K562 (cell line): ENCODE data around the gene ALOX12. TPM values are rescaled to one million over a fixed set of nuclear protein-coding genes. Genes with fewer than 3 reads are reported as not detected.
A peak's percentile ranks its signal among the peaks of the same experiment; 100 is the strongest.

Experiments
- ARID3A ChIP-seq: IDR thresholded peaks from 2 replicates; pipeline ENCODE4 v1.6.1; 2012; ENCODE audit warnings: low read depth, low read length, improper control_type of control experiment, borderline replicate concordance
- ARNT ChIP-seq, 2 experiments: fragments of 450-650 bp; IDR thresholded peaks; 2 replicates each; pipeline ENCODE4 v1.6.1; 2016; ENCODE audit warnings: mild to moderate bottlenecking in 1 of 2
- CC2D1A ChIP-seq: fragments of 450-650 bp; IDR thresholded peaks from 2 replicates; pipeline ENCODE4 v1.6.1; 2017; ENCODE audit warnings: mild to moderate bottlenecking
- CTBP1 ChIP-seq: fragments of 450-650 bp; IDR thresholded peaks from 2 replicates; pipeline ENCODE4 v1.6.1; 2016; ENCODE audit warnings: borderline replicate concordance
- DEAF1 ChIP-seq: fragments of 450-650 bp; formaldehyde crosslinking; IDR thresholded peaks from 2 replicates; pipeline ENCODE4 v1.4.0; 2020; ENCODE audit warnings: mild to moderate bottlenecking, moderate library complexity
- HMBOX1 ChIP-seq: sonication (generic); IDR thresholded peaks from 2 replicates; pipeline ENCODE4 v1.6.1; 2016
- JUND ChIP-seq, 2 experiments: IDR thresholded peaks; 2 replicates in 1 of 2; 3 replicates in 1 of 2; pipeline ENCODE4 v1.6.1; 2011; ENCODE audit warnings: borderline replicate concordance in 2 of 2, low read depth in 2 of 2, low read length in 2 of 2, improper control_type of control experiment in 1 of 2, missing biosample characterization in 1 of 2, missing genetic modification characterization in 1 of 2, missing genetic modification reagents in 1 of 2
- KDM1A ChIP-seq, 2 experiments: fragments of 450-650 bp; IDR thresholded peaks; 2 replicates each; pipeline ENCODE4 v1.6.1; 2016; ENCODE audit warnings: mild to moderate bottlenecking in 2 of 2
- MCM2 ChIP-seq: fragments of 450-650 bp; IDR thresholded peaks from 2 replicates; pipeline ENCODE4 v1.6.1; 2017; ENCODE audit warnings: low read depth, mild to moderate bottlenecking
- MYNN ChIP-seq, 2 experiments: sonication (generic); formaldehyde crosslinking in 1 of 2; IDR thresholded peaks; 2 replicates each; pipeline versions ENCODE4 v1.5.0 to v1.6.1; 2016 to 2020; ENCODE audit warnings: antibody characterized with exemption in 1 of 2, missing genetic modification reagents in 1 of 2
- RAD21 ChIP-seq, 2 experiments: fragments of 250-450 bp in 1 of 2; fragments of 450-650 bp in 1 of 2; sonication (Bioruptor Pico) in 1 of 2; formaldehyde crosslinking in 1 of 2; IDR thresholded peaks in 1 of 2; conservative IDR thresholded peaks in 1 of 2; 2 replicates each; pipeline versions ENCODE4 v1.4.0 to v1.8.0; 2020 to 2022; ENCODE audit warnings: mild to moderate bottlenecking in 2 of 2, moderate library complexity in 1 of 2
- RBM39 ChIP-seq: fragments of 200-400 bp; formaldehyde crosslinking; optimal IDR thresholded peaks from 2 replicates; pipeline ENCODE3; 2018; ENCODE audit warnings: low read depth, low read length
- SMC3 ChIP-seq: conservative IDR thresholded peaks from 2 replicates; pipeline ENCODE4 v1.6.1; 2011; ENCODE audit warnings: low read depth, low read length, improper control_type of control experiment; ENCODE audit not compliant: insufficient read depth
- THRB ChIP-seq: fragments of 450-650 bp; formaldehyde crosslinking; conservative IDR thresholded peaks from 2 replicates; pipeline ENCODE4 v1.4.0; 2022; ENCODE audit warnings: mild to moderate bottlenecking, missing genetic modification characterization
- ZEB2 ChIP-seq: fragments of 450-650 bp; IDR thresholded peaks from 2 replicates; pipeline ENCODE4 v1.6.1; 2016
- ZNF274 ChIP-seq: IDR thresholded peaks from 2 replicates; pipeline ENCODE4 v1.6.1; 2011; ENCODE audit warnings: low read depth, mild to moderate bottlenecking, low read length, moderate library complexity, borderline replicate concordance
- polyA plus RNA-seq, 8 experiments: library from polyadenylated mRNA; depleted of rRNA in 4 of 8; stranded (reverse) in 5 of 8; unstranded in 3 of 8; fragments of >200 nt; fragmentation: Nextera tagmentation in 2 of 8; fragmentation: Illumina TruSeq in 1 of 8; extraction: Ambion mirVana in 2 of 8; extraction: Trizol in 1 of 8; gene quantifications; 2 replicates each; pipeline versions ENCODE4 v1.2.1 to v1.2.3, GENCODE V29; 2011 to 2014; ENCODE audit warnings: inconsistent platforms in 1 of 8, missing spikeins in 1 of 8
- total RNA-seq, 7 experiments: library from RNA; depleted of rRNA in 6 of 7; stranded (reverse); fragments of >200 nt in 6 of 7; fragmentation: Illumina TruSeq in 2 of 7; extraction: Trizol in 2 of 7; gene quantifications; 2 replicates each; pipeline versions ENCODE4 v1.2.1 to v1.2.3, GENCODE V29; 2011 to 2021; ENCODE audit warnings: low replicate concordance in 1 of 7

The ALOX12 gene
- total and polyA plus RNA-seq, 9 of the 15 experiments (the other 6 are each of a cell fraction or from before 2014, with no cell fraction given) = 0.09 to 1.1 (median 0.47) TPM; not detected in 1

- TF ChIP-seq DEAF1 = peak; percentile 73
- no peak for TF ChIP-seq RBM39
- peak; percentile 77 for TF ChIP-seq ZEB2
- peak; percentile 79 to 88 for TF ChIP-seq RAD21 (CRISPR knock-in tag; conservative IDR thresholded peaks at IDR 0.05 in 1 of 2, IDR thresholded peaks at IDR 0.05 in 1 of 2)
- peak; percentile 36; the same call in 1 of the 2 replicates for TF ChIP-seq ZNF274
- no peak for TF ChIP-seq THRB (CRISPR knock-in tag)
- TF ChIP-seq ARID3A = peak; percentile 90; the same call in 1 of the 2 replicates
- TF ChIP-seq CTBP1 = peak; percentile 50
- TF ChIP-seq HMBOX1 = peak; percentile 20; the same call in 1 of the 2 replicates
- no peak for TF ChIP-seq MCM2
- TF ChIP-seq KDM1A (IDR thresholded peaks at IDR 0.05) = peak in 1 of 2 experiments; percentile 10; a peak in 1 of 4 replicates
- TF ChIP-seq CC2D1A = peak; percentile 42; the same call in 1 of the 2 replicates
- peak; percentile 69 for TF ChIP-seq SMC3
- peak; percentile 42; the same call in 1 of the 2 replicates for TF ChIP-seq MYNN (IDR thresholded peaks at IDR 0.05)
- TF ChIP-seq MYNN (CRISPR knock-in tag; IDR thresholded peaks at IDR 0.05) = no peak
- TF ChIP-seq ARNT (IDR thresholded peaks at IDR 0.05) = 0 out of 4 replicates have a peak, but pooled peaks of 1 of the 2 experiments have one; percentile 55
- TF ChIP-seq JUND (IDR thresholded peaks at IDR 0.05; ENCODE audit: borderline replicate concordance, low read depth, low read length) = 0 out of 2 replicates have a peak, but pooled peaks have one; percentile 17
- TF ChIP-seq JUND (tag; IDR thresholded peaks at IDR 0.05; ENCODE audit: borderline replicate concordance, low read depth, low read length) = no peak
- TF ChIP-seq, all 486 proteins: peak for 16
Observed at GRCh38 chr17:7004398-7005253, 8.8 kb downstream of the ALOX12 start (continued).
